GM18499 (cell line): Measurements from ENCODE around the gene SIDT2.

Experiments
- ATAC-seq: cut with Tn5 transposase; IDR thresholded peaks from one replicate; pipeline ENCODE4 v1.9.1; 2021; ENCODE audit warnings: moderate number of reproducible peaks; ENCODE audit not compliant: insufficient read depth, unreplicated experiment

The SIDT2 gene

GRCh38 chr11:117187799-117188481, 9.4 kb downstream of the SIDT2 start:
- no peak for ATAC-seq

- no peak for ATAC-seq
Measured at GRCh38 chr11:117188620-117189081, 10.1 kb downstream of the SIDT2 start.

GRCh38 chr11:117189191-117189940, 10.8 kb downstream of the SIDT2 start:
- ATAC-seq = no peak

GRCh38 chr11:117189941-117190544, 11.5 kb downstream of the SIDT2 start:
- ATAC-seq = no peak

- ATAC-seq = no peak
Measured at GRCh38 chr11:117191680-117192400, 13.3 kb downstream of the SIDT2 start.

- no peak for ATAC-seq
Measured at GRCh38 chr11:117192401-117192875, 13.9 kb downstream of the SIDT2 start.

- ATAC-seq = no peak
Measured at GRCh38 chr11:117193130-117194020, 14.8 kb downstream of the SIDT2 start.

- ATAC-seq = no peak
Measured at GRCh38 chr11:117194267-117194666, 15.7 kb downstream of the SIDT2 start.

GRCh38 chr11:117195258-117195657, 16.7 kb downstream of the SIDT2 start:
- no peak for ATAC-seq

- ATAC-seq = no peak
Measured at GRCh38 chr11:117195761-117196160, 17.2 kb downstream of the SIDT2 start.

- ATAC-seq = no peak
Measured at GRCh38 chr11:117197006-117197405, 18.5 kb downstream of the SIDT2 start.

- no peak for ATAC-seq
Measured at GRCh38 chr11:117197516-117198456, 19.2 kb downstream of the SIDT2 start.

- no peak for ATAC-seq
Measured at GRCh38 chr11:117198613-117199012, 20.1 kb downstream of the SIDT2 start.

GRCh38 chr11:117199053-117199915, 20.7 kb downstream of the SIDT2 start, which contains the start of gene TAGLN:
TSS of gene TAGLN (plus strand) at chr11:117199370. CDS start at chr11:117203014, 3,644 bp downstream.
- no peak for ATAC-seq

- ATAC-seq = no peak
Measured at GRCh38 chr11:117199916-117200812, 21.6 kb downstream of the SIDT2 start.

- ATAC-seq = no peak
Measured at GRCh38 chr11:117200813-117201657, 22.5 kb downstream of the SIDT2 start.
